Body of pancreas (tissue), 4 donors: ENCODE data around the gene DHRS1.

Experiments
- POLR2A ChIP-seq, 3 donors: fragments of 450-650 bp; IDR thresholded peaks; one replicate each; pipeline ENCODE4 v1.6.1; 2016; ENCODE audit warnings: antibody characterized with exemption in 3 of 3, mild to moderate bottlenecking in 2 of 3
- TF ChIP-seq, protein P1 (sequence below), 7 experiments: fragments of 450-650 bp in 4 of 7; fragments of 200-600 bp in 3 of 7; sonication (generic) in 3 of 7; IDR thresholded peaks; one replicate each; pipeline ENCODE4 v1.5.1; 2016 to 2019; ENCODE audit warnings: antibody characterized with exemption in 7 of 7

DNA sequence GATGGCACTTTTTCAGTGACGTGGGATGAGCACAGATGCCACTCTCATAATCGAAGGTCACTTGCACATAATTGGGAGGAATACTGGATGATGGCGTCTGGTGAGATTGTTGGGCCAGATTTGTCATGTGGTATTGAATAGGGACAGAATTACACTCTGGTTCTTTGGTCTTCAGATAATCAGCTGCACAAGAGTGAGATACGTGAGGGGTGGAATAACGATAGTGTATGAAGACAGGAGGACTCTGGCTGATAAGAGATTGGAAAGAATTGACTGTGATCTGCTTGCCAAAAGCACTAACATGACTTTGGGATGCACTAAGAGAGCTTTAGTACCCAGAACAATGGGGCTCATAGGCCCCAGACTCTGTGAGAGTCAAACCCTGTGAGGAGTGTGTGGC lies 21.2 kb downstream of the DHRS1 start:
- no peak for TF ChIP-seq POLR2A (IDR thresholded peaks at IDR 0.05)
- TF ChIP-seq, protein P1, sequence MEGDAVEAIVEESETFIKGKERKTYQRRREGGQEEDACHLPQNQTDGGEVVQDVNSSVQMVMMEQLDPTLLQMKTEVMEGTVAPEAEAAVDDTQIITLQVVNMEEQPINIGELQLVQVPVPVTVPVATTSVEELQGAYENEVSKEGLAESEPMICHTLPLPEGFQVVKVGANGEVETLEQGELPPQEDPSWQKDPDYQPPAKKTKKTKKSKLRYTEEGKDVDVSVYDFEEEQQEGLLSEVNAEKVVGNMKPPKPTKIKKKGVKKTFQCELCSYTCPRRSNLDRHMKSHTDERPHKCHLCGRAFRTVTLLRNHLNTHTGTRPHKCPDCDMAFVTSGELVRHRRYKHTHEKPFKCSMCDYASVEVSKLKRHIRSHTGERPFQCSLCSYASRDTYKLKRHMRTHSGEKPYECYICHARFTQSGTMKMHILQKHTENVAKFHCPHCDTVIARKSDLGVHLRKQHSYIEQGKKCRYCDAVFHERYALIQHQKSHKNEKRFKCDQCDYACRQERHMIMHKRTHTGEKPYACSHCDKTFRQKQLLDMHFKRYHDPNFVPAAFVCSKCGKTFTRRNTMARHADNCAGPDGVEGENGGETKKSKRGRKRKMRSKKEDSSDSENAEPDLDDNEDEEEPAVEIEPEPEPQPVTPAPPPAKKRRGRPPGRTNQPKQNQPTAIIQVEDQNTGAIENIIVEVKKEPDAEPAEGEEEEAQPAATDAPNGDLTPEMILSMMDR (IDR thresholded peaks at IDR 0.05): no peak
